Suppressor macrophage treated with lipopolysaccharide for 1 hour (primary cell): ENCODE results near the gene PTPRD.
A peak's percentile ranks its signal among the peaks of the same experiment; 100 is the strongest.

Source experiments
- DNase-seq, 3 donors: peaks; one replicate each; pipeline ENCODE4 v3.0.0-alpha.2; 2020 to 2022

The PTPRD gene

DNA sequence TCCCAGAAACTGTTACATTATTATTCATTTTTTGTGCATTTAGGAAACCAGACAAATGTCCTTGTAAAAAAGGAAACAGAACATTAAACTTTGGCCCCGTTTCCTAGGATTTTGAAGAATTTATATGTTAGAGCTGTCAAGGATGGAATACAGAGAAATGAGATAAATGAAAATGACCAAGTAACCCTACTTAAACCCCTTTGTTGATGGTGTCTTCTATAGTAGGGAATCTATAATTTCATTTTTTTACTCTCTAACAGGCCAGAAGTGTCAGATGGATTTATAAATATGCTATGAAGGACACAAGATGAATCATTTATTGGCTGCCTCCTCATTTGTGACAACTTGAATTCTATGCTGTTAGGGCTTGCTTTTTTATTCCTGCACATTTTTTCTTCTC lies 1047.1 kb downstream of the PTPRD start:
- DNase-seq: no peak

DNA sequence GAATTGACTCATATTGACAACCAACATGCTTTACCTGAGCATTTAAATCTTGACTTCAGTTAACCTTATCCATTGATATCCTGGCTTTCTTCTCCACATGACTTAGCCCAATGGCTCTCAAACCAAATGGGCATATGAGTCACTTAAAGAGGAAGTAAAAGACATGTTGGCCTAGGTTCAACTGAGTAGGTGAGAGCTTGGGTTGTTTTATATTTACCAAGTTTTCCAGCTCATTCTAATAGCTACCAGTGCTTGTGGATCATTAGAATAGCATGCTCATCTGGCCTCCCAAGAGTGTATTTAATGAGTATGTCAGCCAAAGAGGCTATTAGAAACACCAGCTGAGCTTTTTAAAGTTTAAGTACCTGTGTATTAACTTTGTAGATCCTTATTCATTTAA lies 1049.0 kb downstream of the PTPRD start:
- no peak for DNase-seq

DNA sequence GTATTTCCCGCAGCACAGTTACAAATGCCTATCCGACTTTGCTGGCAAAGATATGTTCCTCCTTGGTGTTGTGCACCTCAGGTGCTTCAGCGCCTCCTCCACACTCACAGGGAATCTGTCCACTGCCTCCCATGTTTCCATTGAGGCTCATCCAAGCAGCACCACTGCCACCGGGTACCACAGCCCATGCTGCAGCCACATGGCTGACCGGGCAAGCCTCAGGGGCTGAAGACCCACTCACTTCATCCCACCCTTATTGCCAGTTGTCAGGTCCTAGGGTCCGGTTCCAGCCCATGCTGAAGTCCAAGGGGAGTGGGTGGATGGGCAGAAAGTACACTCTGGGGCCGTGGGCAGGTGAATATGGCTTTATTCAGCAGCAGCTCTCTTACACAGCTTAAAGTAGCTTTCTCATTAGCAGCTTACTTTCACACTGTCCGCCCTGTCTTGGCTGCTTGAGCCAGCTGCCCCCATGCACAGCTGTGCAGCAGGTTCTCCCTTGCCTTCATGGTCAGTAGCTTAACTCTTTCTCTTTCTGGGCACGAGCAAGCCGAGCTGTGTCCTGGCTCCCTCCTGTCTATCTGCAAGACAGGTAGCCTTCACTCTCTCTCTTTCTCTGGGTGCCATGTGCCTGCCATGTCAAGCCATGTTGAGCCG lies 1052.3 kb downstream of the PTPRD start:
- no peak for DNase-seq

DNA sequence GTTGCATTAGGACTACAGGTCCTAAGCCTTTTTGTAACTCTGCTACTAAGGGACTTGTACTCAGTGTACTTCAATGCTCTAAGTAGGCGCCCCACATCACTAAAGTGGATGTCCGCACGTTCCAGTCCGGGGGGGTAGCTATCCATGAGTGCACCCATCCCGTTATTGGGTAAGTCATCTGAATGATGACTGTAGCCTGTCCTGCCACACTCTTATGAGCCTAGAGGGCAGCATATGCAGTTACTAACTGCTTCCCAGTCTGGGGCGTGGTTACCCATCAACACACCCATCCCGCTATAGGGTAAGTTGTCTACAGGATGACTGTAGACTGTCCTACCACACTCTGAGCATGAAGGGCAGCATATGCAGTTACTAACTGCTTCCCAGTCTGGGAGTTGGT lies 1053.9 kb downstream of the PTPRD start:
- DNase-seq: no peak

DNA sequence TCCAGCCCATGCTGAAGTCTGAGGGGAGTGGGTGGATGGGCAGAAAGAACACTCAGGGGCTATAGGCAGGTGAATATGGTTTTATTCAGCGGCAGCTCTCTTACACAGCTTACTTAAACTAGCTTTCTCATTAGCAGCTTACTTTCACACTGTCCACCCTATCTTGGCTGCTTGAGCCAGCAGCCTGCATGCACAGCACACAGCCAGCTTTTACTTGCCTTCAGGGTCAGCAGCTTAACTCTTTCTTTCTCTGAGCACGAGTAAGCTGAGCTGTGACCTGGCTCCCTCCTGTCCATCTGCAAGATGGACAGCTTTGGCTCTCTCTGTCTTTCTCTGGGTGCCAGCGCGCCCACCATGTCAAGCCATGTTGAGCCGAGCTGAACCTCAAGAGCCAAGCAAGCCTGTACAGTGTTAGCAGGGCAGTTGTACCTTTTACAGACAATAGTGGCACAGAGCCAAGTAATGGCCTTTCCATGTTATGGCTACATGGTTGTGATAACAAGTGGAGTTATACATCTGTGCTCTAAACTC lies 1054.9 kb downstream of the PTPRD start:
- no peak for DNase-seq

DNA sequence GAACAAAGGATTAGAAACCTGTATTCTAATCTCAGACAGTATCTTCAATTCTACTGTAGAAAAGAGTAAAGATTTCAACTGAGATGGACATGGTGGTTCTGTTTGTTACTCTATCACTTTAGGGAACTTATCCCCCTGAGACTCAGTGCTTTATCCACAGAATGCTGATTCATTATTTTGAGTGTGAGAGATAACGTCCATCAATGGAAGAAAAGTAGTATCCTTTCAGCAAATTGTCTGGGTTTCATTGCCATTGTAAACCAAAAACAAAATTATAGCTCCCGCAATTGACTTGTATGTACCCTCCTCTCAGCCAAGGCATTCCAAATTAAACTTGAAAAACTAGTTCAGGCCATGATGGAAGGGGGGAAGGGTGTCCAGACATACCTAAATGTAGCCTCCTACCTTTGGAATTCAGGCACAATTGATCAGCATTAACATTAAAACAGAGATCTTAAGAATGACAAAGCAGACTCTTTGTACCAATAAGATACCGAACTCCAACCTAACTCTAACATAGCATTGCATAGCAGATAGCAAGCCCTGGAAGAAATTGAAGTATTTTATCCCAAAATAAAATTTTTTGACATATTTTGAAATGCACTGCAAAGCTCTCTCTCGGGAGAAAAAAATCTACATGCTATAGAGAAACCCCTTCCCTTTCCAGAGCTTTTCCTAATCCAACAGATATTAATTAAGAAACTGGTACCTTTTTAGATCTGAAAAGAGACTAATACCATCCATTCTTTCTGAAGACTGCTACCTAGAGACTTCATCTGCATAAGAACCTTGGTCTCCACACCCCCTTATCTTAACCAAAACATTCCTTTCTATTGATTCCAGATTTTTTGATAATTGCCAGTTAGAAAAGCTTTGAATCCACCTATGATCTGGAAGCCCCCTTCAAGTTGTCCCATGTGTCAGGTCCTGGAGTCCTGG lies 1055.7 kb downstream of the PTPRD start:
- no peak for DNase-seq

DNA sequence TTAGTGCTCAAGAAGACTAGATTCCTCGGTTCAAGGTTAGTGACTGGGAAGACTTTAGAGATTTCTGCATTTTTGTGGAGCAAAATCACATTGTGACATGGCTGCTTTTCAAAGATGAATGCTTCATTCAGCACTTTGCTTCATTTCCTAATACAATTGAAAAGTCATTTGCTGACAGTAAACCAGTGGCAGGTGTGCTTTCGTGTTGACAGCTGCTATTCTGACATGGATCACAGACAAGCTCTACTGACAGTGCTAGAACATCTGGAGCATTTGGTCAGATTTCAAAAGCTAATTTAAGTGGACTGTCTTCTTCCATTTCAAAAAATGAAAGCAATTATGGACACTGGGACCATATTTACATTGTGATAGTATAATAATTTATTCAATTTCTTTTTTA lies 1060.1 kb downstream of the PTPRD start:
- DNase-seq: no peak

DNA sequence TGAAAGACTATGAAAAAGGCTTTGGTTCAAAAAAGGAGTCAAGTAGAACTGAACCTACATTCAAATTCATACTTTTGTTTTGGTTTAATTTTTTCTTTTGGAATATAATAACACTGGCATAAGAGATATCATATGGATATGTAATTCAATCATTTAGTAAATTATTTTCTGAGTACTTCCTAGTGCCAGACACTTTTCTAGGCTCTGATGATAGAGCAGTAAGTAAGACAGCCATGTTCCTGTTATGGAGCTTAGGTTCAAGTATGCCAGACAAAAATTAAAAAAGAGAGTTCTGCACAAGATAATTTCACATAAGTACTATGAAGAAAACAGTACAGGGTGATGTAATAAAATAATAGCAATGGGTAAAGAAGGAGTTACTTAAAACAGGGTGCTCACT lies 1074.0 kb downstream of the PTPRD start:
- DNase-seq: no peak

DNA sequence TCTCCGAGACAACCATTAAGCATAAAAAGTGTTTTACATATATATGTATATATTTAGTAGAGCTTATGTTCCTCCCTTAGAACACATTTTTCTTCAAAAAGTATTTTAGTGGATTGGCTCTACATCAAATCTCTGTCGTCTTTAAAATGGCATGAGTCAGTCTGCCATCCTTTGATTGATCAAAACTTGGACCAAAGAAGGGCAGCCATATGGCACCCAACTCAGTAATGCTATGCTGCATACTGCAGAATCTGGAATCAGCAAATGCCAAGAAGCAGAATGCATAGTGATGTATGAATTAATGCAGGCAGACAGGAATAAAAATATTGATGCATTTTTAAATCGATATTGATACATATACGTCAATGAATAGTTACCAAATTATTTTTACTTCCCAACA lies 1074.4 kb downstream of the PTPRD start:
- DNase-seq: no peak

DNA sequence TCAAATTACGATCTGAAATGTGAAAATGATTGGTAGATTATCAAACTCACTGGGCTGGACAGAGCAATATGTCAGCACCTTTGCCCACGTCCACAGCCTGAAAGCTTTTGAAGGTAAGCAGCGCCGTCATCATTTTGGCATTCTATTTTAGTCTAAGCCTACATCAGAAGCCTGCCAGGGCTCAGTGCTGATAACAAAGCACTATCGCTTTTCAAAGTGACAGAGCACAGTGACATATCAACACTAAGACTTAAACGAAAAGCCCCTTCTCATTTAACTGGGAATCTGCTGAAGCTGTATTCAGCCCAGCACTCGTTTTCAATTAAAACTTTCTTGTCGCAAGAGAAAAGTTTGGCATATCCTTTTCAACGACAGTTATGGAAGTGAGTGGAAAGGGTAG lies 1076.3 kb downstream of the PTPRD start:
- DNase-seq: no peak

DNA sequence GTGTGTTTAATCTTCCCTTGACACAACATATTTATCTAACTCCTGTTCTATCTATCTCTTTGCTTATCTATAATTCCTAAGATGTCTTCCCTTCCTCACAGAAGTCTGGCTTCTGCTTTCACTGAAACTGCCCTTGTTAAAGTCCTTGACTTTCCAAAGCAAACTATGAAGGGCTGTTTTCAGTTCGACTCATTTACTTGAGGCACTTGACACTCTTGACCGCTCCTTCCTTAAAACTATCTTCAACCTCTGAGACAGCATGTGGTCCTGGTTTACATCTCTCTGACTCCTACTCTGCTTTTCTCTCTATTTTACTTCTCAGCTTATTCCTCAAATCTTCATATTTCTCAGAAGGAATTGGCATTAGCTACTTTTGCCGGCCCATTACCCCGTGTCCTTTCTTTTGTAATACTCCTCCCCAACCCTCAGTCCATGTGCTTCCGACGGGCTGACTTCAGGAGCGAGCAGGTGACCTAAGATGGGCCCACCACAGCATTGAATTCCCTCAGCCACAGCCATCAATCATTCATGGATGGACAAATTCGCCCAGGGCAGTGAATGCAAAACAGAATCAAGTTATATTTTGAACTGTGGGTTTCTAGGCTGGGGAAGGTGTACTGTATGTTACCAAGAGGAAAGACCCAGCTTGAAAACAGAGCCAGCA lies 1089.2 kb downstream of the PTPRD start:
- no peak for DNase-seq

DNA sequence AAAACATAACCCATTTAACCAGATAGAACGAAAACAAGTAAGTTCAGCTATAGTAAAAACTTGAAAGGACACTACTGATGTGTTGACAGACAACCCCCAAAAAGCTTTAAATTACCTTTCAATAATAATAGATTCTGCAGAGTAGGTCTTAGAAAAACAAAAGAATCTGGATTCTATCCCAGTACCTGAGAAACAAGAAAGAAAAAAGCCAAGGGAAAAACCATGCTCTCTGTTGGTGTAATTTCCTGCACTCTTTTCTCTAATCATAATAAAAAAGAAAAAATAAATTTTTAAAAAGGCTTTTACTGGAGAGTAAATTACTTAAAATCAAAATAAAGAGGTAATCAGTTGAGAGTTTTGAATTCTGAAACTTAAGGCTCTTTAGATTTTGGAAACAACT lies 1090.4 kb downstream of the PTPRD start:
- no peak for DNase-seq

DNA sequence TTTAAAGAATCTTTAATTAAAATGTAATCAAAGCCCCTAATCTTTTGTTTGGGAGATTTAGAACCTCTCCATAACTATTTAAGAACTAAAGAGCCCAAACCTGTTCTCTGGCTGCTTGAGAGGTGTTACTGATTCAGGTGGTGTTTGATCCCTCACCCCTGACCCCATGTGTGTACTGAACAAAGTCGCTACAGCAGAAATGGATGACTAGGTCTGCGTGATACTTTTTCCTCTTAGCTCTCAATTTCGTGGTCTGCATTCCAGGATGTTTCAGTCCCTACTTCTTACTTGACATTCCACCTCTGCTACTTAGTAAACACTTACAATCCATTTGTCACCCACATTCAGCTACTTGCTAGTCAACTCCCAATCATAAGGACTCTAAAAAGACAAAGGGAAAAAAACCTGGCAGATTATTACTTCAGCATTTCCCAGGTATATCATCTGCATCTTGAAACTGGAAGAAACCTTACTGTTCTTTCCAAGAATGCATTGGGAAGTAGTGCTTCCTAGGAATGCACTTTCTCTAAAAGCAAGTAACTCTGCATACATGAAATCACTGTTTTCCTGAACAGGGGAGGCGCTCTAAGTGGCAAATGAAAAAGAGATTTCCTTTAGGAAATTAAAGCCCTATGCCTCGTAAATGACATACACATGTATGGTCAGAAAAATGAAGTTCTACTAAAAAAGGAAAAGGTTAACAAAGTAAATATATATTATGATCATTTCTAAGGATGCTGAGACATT lies 1091.6 kb downstream of the PTPRD start:
- DNase-seq: no peak

DNA sequence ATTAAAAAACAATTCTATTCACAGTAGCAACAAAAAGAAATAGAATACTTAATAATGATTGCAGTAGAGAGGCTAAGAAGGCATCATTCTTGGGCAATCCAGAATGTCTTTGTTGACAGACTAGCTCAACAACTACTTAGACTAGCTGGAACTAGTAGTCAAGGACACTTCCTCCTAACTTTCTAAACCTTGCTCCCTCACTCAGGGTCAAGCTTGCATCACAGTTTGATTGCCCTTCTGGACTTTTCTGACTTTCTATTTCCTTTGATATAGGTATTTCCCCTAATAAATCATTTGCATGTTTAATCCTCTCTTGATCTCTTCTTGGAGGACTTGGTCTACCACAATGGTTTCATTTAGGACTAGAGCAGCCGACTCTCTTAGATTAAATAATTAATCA lies 1107.9 kb downstream of the PTPRD start:
- DNase-seq: no peak

DNA sequence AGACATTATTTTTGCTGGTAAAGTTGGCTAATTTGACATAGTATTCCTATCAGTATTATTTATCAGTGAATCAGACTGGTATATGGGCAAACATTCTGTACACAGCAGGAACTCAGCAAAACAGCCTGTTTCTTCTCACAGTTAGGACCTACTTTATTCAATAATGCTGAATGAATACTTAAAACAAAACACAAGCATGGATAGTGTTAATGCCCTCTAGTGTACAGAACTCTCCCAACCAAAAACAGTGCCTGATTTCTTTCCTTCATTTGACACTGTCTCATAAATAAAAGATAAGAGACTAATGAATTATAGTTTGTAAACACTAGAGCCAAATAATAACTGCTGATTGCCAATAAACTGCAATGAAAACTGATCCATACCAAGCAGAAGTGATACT lies 1113.3 kb downstream of the PTPRD start:
- no peak for DNase-seq

DNA sequence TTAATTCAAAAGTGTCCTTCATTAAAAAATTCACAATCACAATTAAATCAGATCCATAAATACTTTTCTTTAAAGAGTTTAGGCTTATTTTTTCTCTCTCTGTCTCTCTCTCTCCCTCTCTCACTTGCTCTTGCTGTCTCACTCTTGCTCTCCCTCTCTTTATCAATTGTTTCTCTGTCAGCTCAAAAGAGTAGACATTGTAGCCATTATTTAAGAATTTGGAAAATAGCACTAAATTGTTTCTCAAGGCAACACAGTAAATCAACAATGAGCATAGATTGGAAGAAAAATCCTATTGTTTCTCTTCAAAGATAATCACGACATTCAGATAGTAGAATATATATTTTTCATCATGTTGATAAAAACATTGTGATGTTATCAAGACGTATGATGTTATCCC lies 1114.0 kb downstream of the PTPRD start:
- no peak for DNase-seq

DNA sequence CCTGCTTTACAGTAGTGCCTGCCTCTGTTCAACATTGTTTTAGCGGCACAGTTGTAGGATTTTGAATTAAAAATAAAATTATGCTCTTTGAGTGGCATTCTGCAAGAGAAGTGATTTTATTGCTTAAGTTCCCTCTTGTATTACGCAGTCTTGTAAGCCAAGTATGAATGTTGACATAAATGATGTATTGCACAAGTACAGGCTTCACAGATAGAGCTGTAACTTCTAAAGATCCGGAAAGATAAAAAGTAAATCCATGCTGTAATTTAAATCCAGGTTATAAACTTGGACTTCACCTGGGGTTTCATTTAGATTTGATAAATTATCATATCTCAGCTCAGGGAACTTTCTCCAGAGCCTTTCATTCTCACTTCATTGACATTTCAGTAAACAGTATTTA lies 1114.7 kb downstream of the PTPRD start:
- DNase-seq: peak in 2 of 3 donors; percentile 1 to 28

DNA sequence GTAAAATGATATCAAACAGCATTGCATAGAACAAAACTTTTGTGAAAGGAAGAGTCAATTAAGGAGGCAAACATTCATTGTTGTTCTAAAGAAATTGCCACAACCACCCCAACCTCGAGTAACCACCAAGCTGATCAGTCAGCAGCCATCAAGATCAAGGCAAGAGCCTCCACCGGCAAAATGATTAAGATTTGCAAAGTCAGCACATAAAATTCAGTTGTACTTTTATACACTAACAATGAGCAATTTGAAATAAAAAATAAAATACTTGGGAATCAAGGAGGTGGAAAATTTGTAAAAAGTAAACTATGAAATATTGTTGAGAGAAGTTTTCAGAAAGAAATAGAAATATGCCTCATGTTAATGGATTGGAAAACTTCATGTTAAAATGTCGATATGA lies 1118.5 kb downstream of the PTPRD start:
- DNase-seq: no peak

DNA sequence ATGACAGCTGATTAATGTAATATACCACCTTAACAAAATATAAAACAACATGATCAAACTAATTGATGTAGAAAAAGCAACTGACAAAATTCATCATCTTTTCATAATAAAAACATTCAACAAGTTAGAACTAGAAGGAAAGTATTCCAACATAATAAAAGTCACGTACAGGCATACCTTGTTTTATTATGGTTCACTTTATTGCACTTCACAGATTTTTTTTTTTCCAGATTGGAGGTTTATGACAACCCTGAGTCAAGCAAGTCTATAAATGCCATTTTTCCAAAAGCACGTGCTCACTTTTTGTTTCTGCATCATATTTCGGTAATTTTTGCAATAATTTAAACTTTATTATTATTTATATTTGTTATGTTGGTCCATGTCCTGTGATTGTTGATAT lies 1120.3 kb downstream of the PTPRD start:
- no peak for DNase-seq

DNA sequence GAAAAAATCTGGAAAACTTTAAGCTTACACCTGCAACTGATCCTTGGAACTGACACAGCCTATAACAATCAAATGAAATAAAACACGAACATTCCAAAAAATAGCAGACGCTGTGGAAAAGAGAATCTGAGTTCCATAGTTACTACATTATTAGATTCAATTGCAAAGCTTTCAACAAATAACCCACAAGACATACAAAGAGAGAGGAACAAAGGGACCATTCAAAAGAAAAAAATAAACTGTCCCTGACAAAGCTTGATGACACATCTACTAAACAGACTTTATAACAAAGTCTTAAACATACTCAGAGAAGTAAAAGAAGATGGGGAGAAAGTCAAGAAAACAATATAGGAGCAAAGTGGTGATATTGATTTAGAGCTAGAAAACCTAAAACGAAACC lies 1123.6 kb downstream of the PTPRD start:
- DNase-seq: no peak

DNA sequence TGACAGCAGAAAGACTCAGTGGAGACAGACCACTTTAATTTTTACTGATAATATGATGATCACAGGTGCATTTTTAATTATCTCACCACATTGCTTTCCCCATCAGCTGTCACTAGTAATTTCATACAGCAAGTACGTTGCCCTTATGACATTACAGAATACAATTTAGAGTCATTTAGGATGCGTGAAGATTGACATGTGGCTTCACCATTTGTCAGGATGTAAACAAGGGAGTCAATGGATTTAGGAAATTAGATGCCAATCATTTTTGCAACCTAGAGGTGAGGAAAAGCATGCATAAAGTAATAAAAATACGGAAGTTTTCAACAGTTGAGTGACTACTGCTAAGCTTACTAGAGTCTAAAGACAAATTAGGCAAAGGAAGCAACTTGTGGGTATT lies 1129.6 kb downstream of the PTPRD start:
- no peak for DNase-seq

DNA sequence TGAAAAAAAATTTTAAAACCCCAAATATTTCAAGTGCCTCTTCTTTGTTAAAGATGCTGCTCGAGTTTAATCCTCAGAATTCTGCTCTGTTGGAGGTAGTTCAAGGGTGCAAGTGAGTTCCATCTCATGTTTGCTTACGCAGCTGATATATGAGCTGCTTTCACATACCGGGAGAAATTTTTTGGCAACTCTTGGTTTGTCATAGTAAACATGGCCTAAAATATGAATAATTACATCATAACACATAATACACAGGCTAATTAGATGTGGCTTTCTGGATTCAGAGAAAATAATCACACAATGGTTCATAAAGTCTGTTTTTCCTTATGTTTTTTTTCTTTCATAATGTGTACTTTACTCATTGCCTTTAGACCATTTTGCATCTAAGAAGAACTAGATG lies 1134.1 kb downstream of the PTPRD start:
- no peak for DNase-seq

DNA sequence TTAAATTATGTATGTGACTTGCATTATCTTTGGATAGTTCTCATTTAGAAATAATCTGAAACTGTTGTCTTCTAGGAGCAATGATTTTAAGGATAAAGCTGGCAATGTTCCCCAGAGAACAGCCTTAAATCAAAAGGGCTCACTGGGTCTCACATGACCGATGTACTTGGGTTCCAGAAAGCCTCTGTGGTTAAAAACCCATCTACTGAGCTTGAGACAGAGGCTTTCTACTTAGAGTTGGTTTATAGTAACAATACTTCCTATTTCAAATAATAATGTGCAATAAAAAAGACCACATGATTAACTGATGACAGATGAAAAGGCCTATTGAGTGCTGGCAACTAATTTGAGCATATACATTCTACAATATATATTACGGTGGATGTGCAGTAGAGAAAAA lies 1143.5 kb downstream of the PTPRD start:
- no peak for DNase-seq
